ENCODE data around the gene CDK6. TPM values are rescaled to one million over a fixed set of nuclear protein-coding genes. Genes with fewer than 3 reads are reported as not detected.

The CDK6 gene
- total RNA-seq, 4 donors from 2014 or later = 22.2 to 45.4 (median 36.4) TPM

- no peak for DNase-seq (ENCODE audit: extremely low spot score)
- no peak for TF ChIP-seq POLR2A (IDR thresholded peaks at IDR 0.05; ENCODE audit: low read depth)
- TF ChIP-seq POLR2AphosphoS5 (IDR thresholded peaks at IDR 0.05) = no peak
- TF ChIP-seq EP300 (IDR thresholded peaks at IDR 0.05) = no peak
- TF ChIP-seq CTCF (IDR thresholded peaks at IDR 0.05) = no peak
- H3K27ac ChIP-seq (replicated peaks in 1 of 4) = no peak overlapping the region
- no peaks in the 10 kb centered on the region for H3K36me3 ChIP-seq
- H3K27me3 ChIP-seq = no peaks in the 10 kb centered on the region
- WGBS = 93% methylated on average over 3 of the region's 3 CpGs
- intact Hi-C loops (cut with DNase I) = no loop called here
- no peak overlapping the region for H3K4me3 ChIP-seq
- H3K9me3 ChIP-seq = no peaks in the 10 kb centered on the region
- peaks cover 19 to 27% (median 21%) of the 10 kb centered on the region in 4 donors for H3K4me1 ChIP-seq
These were observed 99.5 kb downstream of the CDK6 start for GRCh38 chr7:92736870-92737269.

GRCh38 chr7:92735707-92736106 lies 100.7 kb downstream of the CDK6 start:
- TF ChIP-seq EP300 (IDR thresholded peaks at IDR 0.05) = no peak
- no peak for TF ChIP-seq CTCF (IDR thresholded peaks at IDR 0.05)
- TF ChIP-seq POLR2A (IDR thresholded peaks at IDR 0.05; ENCODE audit: low read depth) = no peak
- TF ChIP-seq POLR2AphosphoS5 (IDR thresholded peaks at IDR 0.05) = no peak
- no peaks in the 10 kb centered on the region for H3K9me3 ChIP-seq
- intact Hi-C loops (cut with DNase I) = no loop called here
- DNase-seq (ENCODE audit: extremely low spot score) = no peak
- H3K36me3 ChIP-seq = no peaks in the 10 kb centered on the region
- H3K4me1 ChIP-seq = peaks cover 15 to 27% (median 20%) of the 10 kb centered on the region in 4 donors
- H3K27ac ChIP-seq (replicated peaks in 1 of 4) = no peak overlapping the region
- WGBS = 80% methylated on average over 3 of the region's 3 CpGs
- no peak overlapping the region for H3K4me3 ChIP-seq
- H3K27me3 ChIP-seq = no peaks in the 10 kb centered on the region

- Histone ChIP-seq H3K4me3 (no peak overlapping the region), H3K4me1 (peaks cover 13 to 37% (median 17%) of the 10 kb centered on the region in 4 donors), H3K36me3 (no peaks in the 10 kb centered on the region), H3K27ac (replicated peaks in 1 of 4) (peak overlapping the region in 1 of 4 donors; percentile 28), H3K9me3 (no peaks in the 10 kb centered on the region), H3K27me3 (no peaks in the 10 kb centered on the region)
- 73% methylated on average over 4 of the region's 4 CpGs for WGBS
- no peak for DNase-seq (ENCODE audit: extremely low spot score)
- TF ChIP-seq CTCF (IDR thresholded peaks at IDR 0.05) (no peak), POLR2AphosphoS5 (IDR thresholded peaks at IDR 0.05) (no peak), POLR2A (IDR thresholded peaks at IDR 0.05; ENCODE audit: low read depth) (no peak), EP300 (IDR thresholded peaks at IDR 0.05) (no peak)
- intact Hi-C loops (cut with DNase I) = no loop called here
These were observed 103.9 kb downstream of the CDK6 start for GRCh38 chr7:92732316-92733036.

GRCh38 chr7:92731335-92732063 lies 104.9 kb downstream of the CDK6 start:
- Histone ChIP-seq H3K4me1 (peaks cover 13 to 37% (median 19%) of the 10 kb centered on the region in 4 donors), H3K4me3 (no peak overlapping the region), H3K9me3 (no peaks in the 10 kb centered on the region), H3K36me3 (no peaks in the 10 kb centered on the region), H3K27me3 (no peaks in the 10 kb centered on the region), H3K27ac (replicated peaks in 1 of 4) (peak overlapping the region in 1 of 4 donors; percentile 28)
- DNase-seq (ENCODE audit: extremely low spot score) = no peak
- WGBS = 90% methylated on average over 2 of the region's 2 CpGs
- intact Hi-C loops (cut with DNase I) = no loop called here
- TF ChIP-seq POLR2A (IDR thresholded peaks at IDR 0.05; ENCODE audit: low read depth) (no peak), POLR2AphosphoS5 (IDR thresholded peaks at IDR 0.05) (no peak), CTCF (IDR thresholded peaks at IDR 0.05) (no peak), EP300 (IDR thresholded peaks at IDR 0.05) (no peak)
